GM12878 (cell line): ENCODE results near the gene PEF1. TPM values are rescaled to one million over a fixed set of nuclear protein-coding genes. Genes with fewer than 3 reads are reported as not detected.

Source experiments
- ATAC-seq: fragments of 200-7000 bp; cut with Tn5 transposase; 3 replicates; pipeline ENCODE4 v1.9.1; 2020; ENCODE audit warnings: mild to moderate bottlenecking, moderate library complexity
- BruUV-seq: library from RNA; stranded (reverse); fragments of 400-500 nt; replicated peaks from 2 replicates; lab custom pipeline; 2021; lab: Mats Ljungman, UMichigan
- CTCF ChIA-PET: fragments of 300-600 bp; sonication (Branson Sonifier 250); formaldehyde crosslinking; extraction: SDS; loops from one replicate; lab custom pipeline; 2021; ENCODE audit warnings: inconsistent platforms; lab: Yijun Ruan, JAX
- POLR2A ChIA-PET: fragments of 350-600 bp; formaldehyde crosslinking; extraction: SDS; loops from one replicate; lab custom pipeline; 2021; ENCODE audit warnings: inconsistent platforms; lab: Charles Lee
- RAD21 ChIA-PET: fragments of 300-600 bp; sonication (Branson Sonifier 250); formaldehyde crosslinking; loops from one replicate; lab custom pipeline; 2023; ENCODE audit warnings: antibody characterized with exemption; ENCODE audit not compliant: unreplicated experiment; lab: Charles Lee
- SMC1A ChIA-PET: fragments of 300-600 bp; sonication (Branson Sonifier 250); formaldehyde crosslinking; loops from one replicate; lab custom pipeline; 2023; ENCODE audit not compliant: unreplicated experiment, uncharacterized antibody; lab: Charles Lee
- DNase-seq: peaks from one replicate; pipeline ENCODE4 v3.0.0-alpha.2; 2011; ENCODE audit warnings: low read depth, low spot score
- FAIRE-seq: peaks from 3 replicates; lab custom pipeline; 2011; peaks lifted over from hg19 to GRCh38; lab: Jason Lieb, UNC
- H2AFZ ChIP-seq: 2 replicates; pipeline ENCODE4 v1.6.0; 2011; ENCODE audit warnings: low read depth, low read length, control low read depth; ENCODE audit not compliant: control insufficient read depth
- H3K27ac ChIP-seq: 2 replicates; pipeline ENCODE4 v1.5.1; 2011; ENCODE audit warnings: control low read depth; ENCODE audit not compliant: control insufficient read depth, insufficient read depth
- H3K27me3 ChIP-seq, 2 experiments: replicated peaks in 1 of 2; 2 replicates each; pipeline versions ENCODE4 v1.6.0 to v1.6.1; 2011; ENCODE audit warnings: low read length in 1 of 2; ENCODE audit not compliant: control insufficient read depth in 2 of 2, insufficient read depth in 2 of 2
- H3K36me3 ChIP-seq, 2 experiments: 2 replicates each; pipeline ENCODE4 v1.5.1; 2011; ENCODE audit warnings: low read length in 1 of 2; ENCODE audit not compliant: control insufficient read depth in 2 of 2, insufficient read depth in 2 of 2
- H3K4me1 ChIP-seq: 2 replicates; pipeline ENCODE4 v1.6.1; 2011; ENCODE audit warnings: mild to moderate bottlenecking, low read length, moderate library complexity, mixed read lengths; ENCODE audit not compliant: control insufficient read depth, insufficient read depth
- H3K4me2 ChIP-seq: 2 replicates; pipeline ENCODE4 v1.6.0; 2011; ENCODE audit warnings: control low read depth; ENCODE audit not compliant: control insufficient read depth, insufficient read depth
- H3K4me3 ChIP-seq: fragments of 200-600 bp; sonication (generic); 2 replicates; pipeline ENCODE4 v1.5.1; 2016
- H3K79me2 ChIP-seq: 2 replicates; pipeline ENCODE4 v1.6.0; 2011; ENCODE audit warnings: low read length; ENCODE audit not compliant: control insufficient read depth, insufficient read depth
- H3K9ac ChIP-seq: 2 replicates; pipeline ENCODE4 v1.8.0; 2011; ENCODE audit warnings: low read length, control low read depth, mixed read lengths; ENCODE audit not compliant: control insufficient read depth, insufficient read depth
- H3K9me3 ChIP-seq: replicated peaks from 3 replicates; pipeline ENCODE4 v1.5.1; 2011; ENCODE audit warnings: mild to moderate bottlenecking, low read length; ENCODE audit not compliant: control insufficient read depth, insufficient read depth
- H4K20me1 ChIP-seq: 2 replicates; pipeline ENCODE4 v1.6.0; 2011; ENCODE audit not compliant: control insufficient read depth, insufficient read depth
- MTA3 ChIP-seq: IDR thresholded peaks from 2 replicates; pipeline ENCODE4 v1.6.1; 2012; ENCODE audit warnings: low read length, inconsistent platforms, borderline replicate concordance
- REST ChIP-seq: IDR thresholded peaks from 2 replicates; pipeline ENCODE4 v1.6.1; 2012; ENCODE audit warnings: mild to moderate bottlenecking, low read depth, low read length
- SUPT20H ChIP-seq: IDR thresholded peaks from 2 replicates; pipeline ENCODE4 v1.6.1; 2011; ENCODE audit warnings: low read depth, mild to moderate bottlenecking, low read length, moderate library complexity, borderline replicate concordance; ENCODE audit not compliant: control insufficient read depth
- WGBS: methylation state at CpG from one replicate; pipeline ENCODE4 v1.1.6; 2016; ENCODE audit warnings: low lambda C conversion rate; ENCODE audit not compliant: insufficient replicate concordance, insufficient coverage; ENCODE audit errors: missing lambda C conversion rate; 5-methylcytosine and 5-hydroxymethylcytosine counted together
- in situ Hi-C: fragments of 300-500 bp; cut with MboI; formaldehyde crosslinking; loops from 9 replicates; pipeline ENCODE4 v1.14.3; 2018; ENCODE audit warnings: mixed read lengths
- intact Hi-C: fragments of 100-400 bp; cut with micrococcal nuclease; formaldehyde crosslinking; loops from one replicate; pipeline ENCODE4 v1.14.2; 2022; ENCODE audit not compliant: unreplicated experiment
- polyA plus RNA-seq, 11 experiments: library from polyadenylated mRNA; depleted of rRNA in 4 of 11; unstranded in 6 of 11; stranded (reverse) in 5 of 11; fragments of >200 nt; fragmentation: Nextera tagmentation in 4 of 11; fragmentation: Illumina TruSeq in 1 of 11; extraction: Ambion mirVana in 4 of 11; extraction: Trizol in 1 of 11; gene quantifications; 1 replicate in 1 of 11; 2 replicates in 10 of 11; pipeline versions ENCODE4 v1.2.1 to v1.2.3, GENCODE V29; 2011 to 2016; ENCODE audit warnings: inconsistent platforms in 2 of 11, missing spikeins in 2 of 11, low read depth in 1 of 11
- total RNA-seq, 4 experiments: library from RNA; depleted of rRNA in 3 of 4; stranded (reverse); fragments of >200 nt in 3 of 4; fragmentation: Illumina TruSeq in 1 of 4; extraction: Trizol in 1 of 4; gene quantifications; 2 replicates each; pipeline versions ENCODE4 v1.2.1 to v1.2.3, GENCODE V29; 2013 to 2021

The PEF1 gene
- total and polyA plus RNA-seq, 10 of the 15 experiments (the other 5 are each of a cell fraction or from before 2014, with no cell fraction given), result 27.1 to 107 (median 79.0) TPM

GRCh38 chr1:31642897-31643296 lies 1.8 kb downstream of the PEF1 start:
- Histone ChIP-seq H3K79me2 (peaks cover 53% of the 10 kb centered on the region), H3K9ac (no peak overlapping the region), H4K20me1 (no peaks in the 10 kb centered on the region), H3K36me3 (no peaks in the 10 kb centered on the region), H3K4me2 (no peak overlapping the region; the same call in 1 of the 2 replicates), H2AFZ (no peak overlapping the region), H3K4me1 (peaks cover 9% of the 10 kb centered on the region), H3K27me3 (no peaks in the 10 kb centered on the region), H3K27ac (no peak overlapping the region), H3K9me3 (no peaks in the 10 kb centered on the region), H3K4me3 (no peak overlapping the region; the same call in 1 of the 2 replicates)
- 100% methylated on average over 3 of the region's 3 CpGs for WGBS
- in situ Hi-C loops, result no loop called here
- intact Hi-C loops, result no loop called here
- TF ChIP-seq REST (no peak), SUPT20H (no peak), MTA3 (no peak)
- ChIA-PET POLR2A (interaction anchor here (1.7 kb wide), 1 partner anchor 9 kb away, joined by 5 read pairs; no protein-coding TSS in a partner anchor), CTCF (interaction anchor here (0.6 to 3.2 kb wide), 10 partner anchors 10 to 146 kb away, joined by 3 to 14 read pairs (median 4); no protein-coding TSS in a partner anchor), SMC1A (interaction anchor here (0.6 to 1.8 kb wide), 9 partner anchors 8 to 145 kb away, joined by 3 to 6 read pairs (median 3); partner anchors contain the start of gene HCRTR1), RAD21 (interaction anchor here (0.6 kb wide), 1 partner anchor 293 kb away, joined by 3 read pairs; no protein-coding TSS in a partner anchor)
- FAIRE-seq (no peak), DNase-seq (no peak), ATAC-seq (no peak)
- no TSS peak for BruUV-seq
